GM21723 (cell line): ENCODE measurements around the gene TXNRD3.

ENCODE experiments used
- ATAC-seq: cut with Tn5 transposase; IDR thresholded peaks from one replicate; pipeline ENCODE4 v1.9.1; 2021; ENCODE audit warnings: mild to moderate bottlenecking, moderate library complexity; ENCODE audit not compliant: unreplicated experiment

The TXNRD3 gene

GRCh38 chr3:126654571-126655383, at the start of gene TXNRD3:
Gene TXNRD3, minus strand, starts transcription at chr3:126655124.
- ATAC-seq = no peak

GRCh38 chr3:126703512-126704493, 48.9 kb upstream of the TXNRD3 start, which contains the start of gene CHCHD6:
Gene CHCHD6, plus strand, starts transcription at chr3:126704240. Its CDS starts 73 bp downstream, at chr3:126704313.
- peak; percentile 96 for ATAC-seq

- no peak for ATAC-seq
These were observed 44.1 kb upstream of the TXNRD3 start for GRCh38 chr3:126699011-126699410.

- no peak for ATAC-seq
These were observed 41.9 kb upstream of the TXNRD3 start for GRCh38 chr3:126696701-126697267.

- ATAC-seq = no peak
These were observed 39.0 kb upstream of the TXNRD3 start for GRCh38 chr3:126693921-126694320.

- ATAC-seq = no peak
These were observed 37.9 kb upstream of the TXNRD3 start for GRCh38 chr3:126692858-126693257.

GRCh38 chr3:126691765-126692164, 36.8 kb upstream of the TXNRD3 start:
- ATAC-seq = no peak

GRCh38 chr3:126685493-126685892, 30.6 kb upstream of the TXNRD3 start:
- ATAC-seq = no peak

GRCh38 chr3:126685021-126685420, 30.1 kb upstream of the TXNRD3 start:
- no peak for ATAC-seq

GRCh38 chr3:126684218-126684751, 29.4 kb upstream of the TXNRD3 start:
- ATAC-seq = no peak

- ATAC-seq = no peak
These were observed 28.1 kb upstream of the TXNRD3 start for GRCh38 chr3:126683069-126683468.

- ATAC-seq = no peak
These were observed 27.1 kb upstream of the TXNRD3 start for GRCh38 chr3:126682009-126682408.

- no peak for ATAC-seq
These were observed 25.7 kb upstream of the TXNRD3 start for GRCh38 chr3:126680667-126681055.

GRCh38 chr3:126679831-126680666, 25.1 kb upstream of the TXNRD3 start:
- ATAC-seq = no peak

GRCh38 chr3:126679318-126679751, 24.4 kb upstream of the TXNRD3 start:
- no peak for ATAC-seq

- ATAC-seq = no peak
These were observed 23.9 kb upstream of the TXNRD3 start for GRCh38 chr3:126678693-126679317.

- no peak for ATAC-seq
These were observed 23.1 kb upstream of the TXNRD3 start for GRCh38 chr3:126677862-126678503.

GRCh38 chr3:126676919-126677705, 22.2 kb upstream of the TXNRD3 start:
- no peak for ATAC-seq
